Ramos (cell line): Measurements from ENCODE around the gene EXOC6B.

ENCODE experiments used
- in situ Hi-C: fragments of 300-500 bp; cut with MboI; formaldehyde crosslinking; loops from one replicate; pipeline ENCODE4 v1.14.3; 2022; ENCODE audit warnings: low sequenced_read_pairs; ENCODE audit not compliant: unreplicated experiment

EXOC6B gene

GRCh38 chr2:72796766-72797165 is 29.1 kb downstream of the EXOC6B start:
- in situ Hi-C loops: no loop called here

- in situ Hi-C loops: no loop called here
These were observed 31.3 kb downstream of the EXOC6B start for GRCh38 chr2:72794572-72794971.

- in situ Hi-C loops: no loop called here
These were observed 31.9 kb downstream of the EXOC6B start for GRCh38 chr2:72793798-72794440.

- in situ Hi-C loops: no loop called here
These were observed 36.6 kb downstream of the EXOC6B start for GRCh38 chr2:72789241-72789640.

- in situ Hi-C loops: no loop called here
These were observed 37.1 kb downstream of the EXOC6B start for GRCh38 chr2:72788756-72789155.

GRCh38 chr2:72785517-72785916 is 40.3 kb downstream of the EXOC6B start:
- in situ Hi-C loops: no loop called here

- in situ Hi-C loops: no loop called here
These were observed 43.3 kb downstream of the EXOC6B start for GRCh38 chr2:72782520-72782919.

- in situ Hi-C loops: no loop called here
These were observed 44.4 kb downstream of the EXOC6B start for GRCh38 chr2:72781480-72781879.

- in situ Hi-C loops: no loop called here
These were observed 45.4 kb downstream of the EXOC6B start for GRCh38 chr2:72780477-72780876.

GRCh38 chr2:72779495-72779894 is 46.3 kb downstream of the EXOC6B start:
- in situ Hi-C loops: no loop called here

GRCh38 chr2:72778410-72778809 is 47.4 kb downstream of the EXOC6B start:
- in situ Hi-C loops: no loop called here

- in situ Hi-C loops: no loop called here
These were observed 54.9 kb downstream of the EXOC6B start for GRCh38 chr2:72770879-72771461.

- in situ Hi-C loops: no loop called here
These were observed 59.7 kb downstream of the EXOC6B start for GRCh38 chr2:72765997-72766609.

- in situ Hi-C loops: loop anchor here (5.0 kb wide), 1 partner anchor 105 kb away; no protein-coding TSS in a partner anchor
These were observed 63.6 kb downstream of the EXOC6B start for GRCh38 chr2:72762276-72762675.

- in situ Hi-C loops: loop anchor here (5.0 kb wide), 1 partner anchor 108 kb away; no protein-coding TSS in a partner anchor
These were observed 66.1 kb downstream of the EXOC6B start for GRCh38 chr2:72759755-72760154.

- in situ Hi-C loops: no loop called here
These were observed 68.6 kb downstream of the EXOC6B start for GRCh38 chr2:72757177-72757775.

- in situ Hi-C loops: no loop called here
These were observed 70.0 kb downstream of the EXOC6B start for GRCh38 chr2:72755647-72756423.

- in situ Hi-C loops: no loop called here
These were observed 71.1 kb downstream of the EXOC6B start for GRCh38 chr2:72754628-72755320.

GRCh38 chr2:72750977-72751639 is 74.7 kb downstream of the EXOC6B start:
- in situ Hi-C loops: no loop called here
